ENCODE measurements around the gene FMO1.

Gene FMO1

GRCh38 chr1:171279678-171280077 lies 31.4 kb downstream of the FMO1 start:
- no peak for DNase-seq (ENCODE audit: low read depth in 2 of 2)

- DNase-seq (ENCODE audit: low read depth in 2 of 2): no peak
These were observed 32.3 kb downstream of the FMO1 start for GRCh38 chr1:171280599-171280998.

GRCh38 chr1:171286032-171286705 lies 37.9 kb downstream of the FMO1 start:
- no peak for DNase-seq (ENCODE audit: low read depth in 2 of 2)

- no peak for DNase-seq (ENCODE audit: low read depth in 2 of 2)
These were observed 42.3 kb downstream of the FMO1 start for GRCh38 chr1:171290621-171291020.

GRCh38 chr1:171292799-171293198 lies 44.5 kb downstream of the FMO1 start:
- DNase-seq (ENCODE audit: low read depth in 2 of 2): peak; percentile 78 to 82

- peak; percentile 49 to 50 for DNase-seq (ENCODE audit: low read depth in 2 of 2)
These were observed 47.1 kb downstream of the FMO1 start for GRCh38 chr1:171295383-171295782.

DNA sequence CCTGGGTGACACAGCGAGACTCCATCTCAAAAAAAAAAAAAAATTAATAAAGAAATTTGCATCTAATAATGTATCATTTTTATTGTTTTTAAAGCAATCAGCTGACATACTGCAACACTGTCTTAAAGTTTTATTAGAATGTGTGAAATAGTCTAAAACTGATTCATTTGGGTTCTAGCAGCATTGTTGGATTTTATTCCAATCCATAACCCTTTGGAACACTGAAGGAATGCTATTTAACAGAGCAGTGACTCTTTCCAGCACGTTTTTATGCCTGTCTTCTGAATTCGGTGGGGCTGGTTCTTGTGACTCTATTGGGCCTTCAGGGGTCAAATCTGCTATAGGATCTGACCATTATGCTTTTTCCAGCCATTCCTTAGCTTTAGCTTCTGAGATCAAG lies 47.5 kb downstream of the FMO1 start:
- DNase-seq (ENCODE audit: low read depth in 2 of 2): no peak

DNA sequence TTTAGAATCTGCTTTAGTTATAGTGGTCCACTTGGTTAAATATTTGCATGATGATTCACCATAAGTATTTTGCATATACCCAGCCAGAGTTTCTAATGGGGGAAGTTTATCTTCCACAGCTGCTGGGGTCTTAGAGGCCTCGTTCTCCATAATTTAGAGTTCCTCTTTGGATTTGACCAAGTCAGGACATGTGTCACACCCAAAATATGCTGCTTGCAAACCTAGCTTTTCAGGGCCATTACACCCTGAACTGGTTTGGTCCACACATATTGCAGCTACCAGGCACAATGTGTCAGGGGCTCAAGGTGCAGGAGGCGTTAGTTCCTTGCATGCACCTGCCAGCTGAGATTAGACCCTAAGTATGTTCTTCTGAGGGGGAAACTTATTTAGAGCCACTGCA lies 48.6 kb downstream of the FMO1 start:
- DNase-seq (ENCODE audit: low read depth in 2 of 2): no peak

DNA sequence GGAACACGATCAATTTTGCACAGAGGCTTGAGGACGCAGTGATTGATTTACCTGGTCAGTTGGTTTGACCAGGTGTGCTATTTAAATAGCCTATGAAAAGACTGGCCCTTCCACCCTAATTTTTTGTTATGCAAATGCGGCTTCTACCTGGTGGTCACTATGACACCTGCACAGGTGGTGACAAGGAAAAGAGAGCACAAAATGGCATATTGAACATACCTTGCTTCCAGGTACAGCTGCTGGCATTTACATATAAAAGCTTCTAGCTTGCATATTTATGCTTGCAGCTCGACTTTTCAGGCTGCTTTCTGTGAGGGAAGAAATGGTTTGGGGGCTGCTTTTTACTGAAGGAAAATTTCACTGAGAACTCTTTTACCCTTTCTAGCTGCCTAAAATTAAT lies 50.4 kb downstream of the FMO1 start:
- DNase-seq (ENCODE audit: low read depth in 2 of 2): no peak

- DNase-seq (ENCODE audit: low read depth in 2 of 2): no peak
These were observed 51.0 kb downstream of the FMO1 start for GRCh38 chr1:171299342-171299741.

DNA sequence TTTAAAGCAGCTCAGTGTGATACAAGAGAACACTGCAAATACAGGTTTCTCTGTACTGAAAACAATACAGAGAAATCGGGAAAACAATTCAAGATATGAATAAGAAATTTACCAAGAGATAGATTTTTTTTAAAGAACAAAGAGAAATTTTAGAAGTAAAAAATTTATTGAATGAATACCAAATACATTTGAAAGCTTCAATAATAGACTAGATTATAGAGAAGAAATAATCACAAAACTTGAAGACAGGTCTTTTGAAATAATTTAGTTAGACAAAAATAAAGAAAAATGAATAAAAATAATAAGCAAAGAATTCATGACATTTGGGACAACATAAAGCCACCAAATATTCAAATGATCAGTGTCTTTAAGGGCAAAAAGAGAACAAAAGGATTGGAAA lies 52.1 kb downstream of the FMO1 start:
- DNase-seq (ENCODE audit: low read depth in 2 of 2): no peak

GRCh38 chr1:171310661-171311087 lies 62.4 kb downstream of the FMO1 start:
- DNase-seq (ENCODE audit: low read depth in 2 of 2): no peak

GRCh38 chr1:171311771-171312558 lies 63.7 kb downstream of the FMO1 start:
- DNase-seq (ENCODE audit: low read depth in 2 of 2): no peak

GRCh38 chr1:171313319-171313834 lies 65.1 kb downstream of the FMO1 start:
- no peak for DNase-seq (ENCODE audit: low read depth in 2 of 2)

GRCh38 chr1:171313835-171314320 lies 65.6 kb downstream of the FMO1 start, which contains the start of gene FMO4:
TSS of gene FMO4 (plus strand) at chr1:171314183. CDS start at chr1:171319826, 5,643 bp downstream.
- DNase-seq (ENCODE audit: low read depth in 2 of 2): peak; percentile 97

DNA sequence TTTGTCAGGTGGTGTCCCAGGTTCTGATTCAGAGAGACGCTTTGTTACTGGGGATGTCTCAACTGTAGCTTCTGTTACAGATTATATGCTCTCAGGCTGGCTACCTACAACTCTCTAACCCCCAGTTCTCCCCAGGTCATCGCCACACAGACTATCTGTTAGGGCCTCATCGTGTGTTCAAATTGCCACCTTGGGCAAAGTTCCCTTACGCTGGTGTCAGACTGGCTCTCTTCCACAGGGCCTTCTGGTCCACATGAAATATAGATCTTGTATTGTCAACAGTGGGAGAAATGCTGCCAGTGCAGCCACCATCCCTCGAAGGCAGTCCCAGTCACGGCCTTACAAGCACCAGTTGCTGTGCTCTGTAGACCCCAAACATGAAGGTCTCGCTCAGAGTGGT lies 81.0 kb downstream of the FMO1 start:
- DNase-seq (ENCODE audit: low read depth in 2 of 2): no peak

GRCh38 chr1:171334024-171334640 lies 85.8 kb downstream of the FMO1 start:
- DNase-seq (ENCODE audit: low read depth in 2 of 2): no peak

Data from fibroblast of skin of left quadriceps (primary cell).